Adrenal gland (tissue), 5 donors: Measurements from ENCODE around the gene CAMKMT.

ENCODE experiments used
- CTCF ChIP-seq, 6 experiments: fragments of 450-650 bp in 4 of 6; fragments of 200-600 bp in 2 of 6; sonication (generic) in 1 of 6; IDR thresholded peaks; 1 replicate in 5 of 6; 2 replicates in 1 of 6; pipeline versions ENCODE4 v1.5.1 to v1.8.0; 2016 to 2021; ENCODE audit warnings: antibody characterized with exemption in 6 of 6, mild to moderate bottlenecking in 2 of 6, moderate library complexity in 1 of 6
- POLR2A ChIP-seq, 2 donors: fragments of 450-650 bp; IDR thresholded peaks; one replicate each; pipeline ENCODE4 v1.6.1; 2017; ENCODE audit warnings: antibody characterized with exemption in 2 of 2, mild to moderate bottlenecking in 2 of 2, moderate library complexity in 1 of 2
- donor health status: DM: no; HTN: no; CAD: no.

GRCh38 chr2:44813165-44813564 lies 451.4 kb downstream of the CAMKMT start:
- TF ChIP-seq POLR2A (IDR thresholded peaks at IDR 0.05) (no peak), CTCF (IDR thresholded peaks at IDR 0.05) (no peak)
